Chondrocyte (in vitro differentiated cells): Measurements from ENCODE around the gene STK16. TPM values are rescaled to one million over a fixed set of nuclear protein-coding genes. Genes with fewer than 3 reads are reported as not detected.

Experiments
- DNase-seq: peaks from one replicate; pipeline ENCODE4 v3.0.0; 2021; ENCODE audit warnings: mixed read lengths, low spot score
- H3K27ac Mint-ChIP-seq: one replicate; pipeline ENCODE4 v1.8.0; 2021; ENCODE audit warnings: mild to moderate bottlenecking, moderate library complexity, mixed read lengths; ENCODE audit not compliant: unreplicated experiment
- H3K27me3 Mint-ChIP-seq: 2 replicates; pipeline ENCODE4 v1.8.0; 2021; ENCODE audit warnings: low read depth, mixed read lengths
- H3K36me3 Mint-ChIP-seq: 2 replicates; pipeline ENCODE4 v1.8.0; 2021; ENCODE audit warnings: low read depth, mixed read lengths
- H3K4me1 Mint-ChIP-seq: 2 replicates; pipeline ENCODE4 v1.8.0; 2021; ENCODE audit warnings: low read depth, mild to moderate bottlenecking, mixed read lengths
- H3K4me3 Mint-ChIP-seq: one replicate; pipeline ENCODE4 v1.8.0; 2021; ENCODE audit warnings: mild to moderate bottlenecking, moderate library complexity, mixed read lengths; ENCODE audit not compliant: unreplicated experiment
- H3K9me3 Mint-ChIP-seq: 2 replicates; pipeline ENCODE4 v1.8.0; 2021; ENCODE audit warnings: low read depth, mixed read lengths
- CTCF ChIP-seq: fragments of 200-600 bp; sonication (generic); IDR thresholded peaks from 2 replicates; pipeline ENCODE4 v1.5.0; 2021; ENCODE audit warnings: antibody characterized with exemption, mild to moderate bottlenecking, moderate library complexity
- total RNA-seq: library from RNA; stranded (reverse); gene quantifications from 3 replicates; pipeline ENCODE4 v1.2.1, GENCODE V29; 2021

Gene STK16
- total RNA-seq, 1 donor from 2014 or later: 24.4 TPM

- Mint-ChIP-seq H3K4me1 (peaks cover 35% of the 10 kb centered on the region), H3K27me3 (no peaks in the 10 kb centered on the region), H3K9me3 (no peaks in the 10 kb centered on the region), H3K36me3 (peaks cover 18% of the 10 kb centered on the region), H3K4me3 (peak overlapping the region; percentile 73), H3K27ac (peak overlapping the region; percentile 54)
- no peak for TF ChIP-seq CTCF
- DNase-seq: no peak
These were observed 17.0 kb upstream of the STK16 start for GRCh38 chr2:219228041-219228910.

- peak overlapping the region; percentile 54 for H3K27ac Mint-ChIP-seq
- H3K4me3 Mint-ChIP-seq: peak overlapping the region; percentile 73
- H3K9me3 Mint-ChIP-seq: no peaks in the 10 kb centered on the region
- DNase-seq: no peak
- H3K4me1 Mint-ChIP-seq: peaks cover 35% of the 10 kb centered on the region
- peaks cover 20% of the 10 kb centered on the region for H3K36me3 Mint-ChIP-seq
- H3K27me3 Mint-ChIP-seq: no peaks in the 10 kb centered on the region
- TF ChIP-seq CTCF: no peak
These were observed 16.4 kb upstream of the STK16 start for GRCh38 chr2:219228911-219229304.

- peak within 1 kb of the TSS; percentile 92 for H3K4me3 Mint-ChIP-seq
- no peaks in the 10 kb centered on the region for H3K9me3 Mint-ChIP-seq
- peaks cover 35% of the 10 kb centered on the region for H3K4me1 Mint-ChIP-seq
- peaks cover 24% of the 10 kb centered on the region for H3K36me3 Mint-ChIP-seq
- peak within 1 kb of the TSS; percentile 97 for H3K27ac Mint-ChIP-seq
- H3K27me3 Mint-ChIP-seq: no peaks in the 10 kb centered on the region
- no peak for TF ChIP-seq CTCF
- peak; percentile 98 for DNase-seq
These were observed 15.8 kb upstream of the STK16 start, which contains the start of the genes ANKZF1 and ATG9A for GRCh38 chr2:219229305-219230058. Gene ANKZF1, plus strand, starts transcription at chr2:219229806. Its CDS starts 452 bp downstream, at chr2:219230258. Gene ATG9A, minus strand, starts transcription at chr2:219229636. Its CDS starts 1,612 bp downstream, at chr2:219228024.

- Mint-ChIP-seq H3K36me3 (peaks cover 23% of the 10 kb centered on the region), H3K4me3 (peak overlapping the region; percentile 92), H3K27me3 (no peaks in the 10 kb centered on the region), H3K27ac (peak overlapping the region; percentile 97), H3K4me1 (peaks cover 35% of the 10 kb centered on the region), H3K9me3 (no peaks in the 10 kb centered on the region)
- TF ChIP-seq CTCF: no peak
- no peak for DNase-seq
These were observed 15.2 kb upstream of the STK16 start for GRCh38 chr2:219230059-219230540.

GRCh38 chr2:219234331-219234730 lies 10.9 kb upstream of the STK16 start:
- Mint-ChIP-seq H3K36me3 (peaks cover 30% of the 10 kb centered on the region), H3K27me3 (no peaks in the 10 kb centered on the region), H3K4me1 (peaks cover 13% of the 10 kb centered on the region), H3K27ac (no peak overlapping the region), H3K4me3 (no peak overlapping the region), H3K9me3 (no peaks in the 10 kb centered on the region)
- no peak for DNase-seq
- TF ChIP-seq CTCF: no peak
